GM19035 (cell line): ENCODE results near the gene TMEM270.

Experiments
- ATAC-seq: cut with Tn5 transposase; IDR thresholded peaks from one replicate; pipeline ENCODE4 v1.9.1; 2021; ENCODE audit not compliant: unreplicated experiment

The TMEM270 gene

GRCh38 chr7:73904219-73905137 lies 43.5 kb downstream of the TMEM270 start:
- no peak for ATAC-seq

GRCh38 chr7:73905360-73905759 lies 44.4 kb downstream of the TMEM270 start:
- no peak for ATAC-seq

GRCh38 chr7:73906874-73907273 lies 45.9 kb downstream of the TMEM270 start:
- ATAC-seq, result no peak

- ATAC-seq, result no peak
Measured at GRCh38 chr7:73907554-73908122, 46.7 kb downstream of the TMEM270 start.

GRCh38 chr7:73908123-73908611 lies 47.2 kb downstream of the TMEM270 start:
- no peak for ATAC-seq

- no peak for ATAC-seq
Measured at GRCh38 chr7:73909051-73909941, 48.3 kb downstream of the TMEM270 start.

GRCh38 chr7:73909996-73910395 lies 49.0 kb downstream of the TMEM270 start:
- no peak for ATAC-seq

GRCh38 chr7:73912223-73912622 lies 51.3 kb downstream of the TMEM270 start:
- no peak for ATAC-seq
